RWPE2 (cell line): ENCODE results near the gene KRT78.

Source experiments
- ATAC-seq: fragments of 200-7000 bp; cut with Tn5 transposase; 3 replicates; pipeline ENCODE4 v1.9.1; 2021; ENCODE audit warnings: low read depth
- DNase-seq: peaks from one replicate; pipeline ENCODE4 v3.0.0-alpha.2; 2020; ENCODE audit warnings: low spot score
- H3K27ac ChIP-seq: fragments of 450-650 bp; 2 replicates; pipeline ENCODE4 v1.5.1; 2017; ENCODE audit warnings: mild to moderate bottlenecking; ENCODE audit not compliant: poor library complexity, severe bottlenecking
- H3K27me3 ChIP-seq: fragments of 250-450 bp; sonication (Bioruptor Pico); 2 replicates; pipeline ENCODE4 v1.5.1; 2021; ENCODE audit warnings: mild to moderate bottlenecking, moderate library complexity; ENCODE audit not compliant: insufficient read depth, poor library complexity, severe bottlenecking
- H3K36me3 ChIP-seq: fragments of 250-450 bp; sonication (Bioruptor Pico); 2 replicates; pipeline ENCODE4 v1.5.1; 2020; ENCODE audit warnings: low read depth, mild to moderate bottlenecking, moderate library complexity
- H3K4me1 ChIP-seq: fragments of 250-450 bp; sonication (Bioruptor Pico); 2 replicates; pipeline ENCODE4 v1.5.1; 2021; ENCODE audit warnings: mild to moderate bottlenecking, moderate library complexity; ENCODE audit not compliant: insufficient read depth, poor library complexity, severe bottlenecking
- H3K4me3 ChIP-seq: fragments of 250-450 bp; sonication (Bioruptor Pico); 2 replicates; pipeline ENCODE4 v1.5.1; 2021; ENCODE audit warnings: mild to moderate bottlenecking, moderate library complexity; ENCODE audit not compliant: severe bottlenecking
- H3K9me3 ChIP-seq: fragments of 250-450 bp; sonication (Bioruptor Pico); 2 replicates; pipeline ENCODE4 v1.5.1; 2021; ENCODE audit warnings: mild to moderate bottlenecking, moderate library complexity; ENCODE audit not compliant: severe bottlenecking
- TF ChIP-seq, protein P1 (sequence below): fragments of 450-650 bp; IDR thresholded peaks from one replicate; pipeline ENCODE4 v1.5.1; 2017; ENCODE audit warnings: mild to moderate bottlenecking, moderate library complexity; ENCODE audit not compliant: poor library complexity, severe bottlenecking

The KRT78 gene

GRCh38 chr12:52788192-52788875 lies 60.5 kb downstream of the KRT78 start:
- no peak for ATAC-seq
- Histone ChIP-seq H3K36me3 (no peaks in the 10 kb centered on the region), H3K9me3 (no peaks in the 10 kb centered on the region), H3K4me1 (no peaks in the 10 kb centered on the region), H3K27ac (no peak overlapping the region), H3K4me3 (no peak overlapping the region), H3K27me3 (no peaks in the 10 kb centered on the region)
- TF ChIP-seq, protein P1, sequence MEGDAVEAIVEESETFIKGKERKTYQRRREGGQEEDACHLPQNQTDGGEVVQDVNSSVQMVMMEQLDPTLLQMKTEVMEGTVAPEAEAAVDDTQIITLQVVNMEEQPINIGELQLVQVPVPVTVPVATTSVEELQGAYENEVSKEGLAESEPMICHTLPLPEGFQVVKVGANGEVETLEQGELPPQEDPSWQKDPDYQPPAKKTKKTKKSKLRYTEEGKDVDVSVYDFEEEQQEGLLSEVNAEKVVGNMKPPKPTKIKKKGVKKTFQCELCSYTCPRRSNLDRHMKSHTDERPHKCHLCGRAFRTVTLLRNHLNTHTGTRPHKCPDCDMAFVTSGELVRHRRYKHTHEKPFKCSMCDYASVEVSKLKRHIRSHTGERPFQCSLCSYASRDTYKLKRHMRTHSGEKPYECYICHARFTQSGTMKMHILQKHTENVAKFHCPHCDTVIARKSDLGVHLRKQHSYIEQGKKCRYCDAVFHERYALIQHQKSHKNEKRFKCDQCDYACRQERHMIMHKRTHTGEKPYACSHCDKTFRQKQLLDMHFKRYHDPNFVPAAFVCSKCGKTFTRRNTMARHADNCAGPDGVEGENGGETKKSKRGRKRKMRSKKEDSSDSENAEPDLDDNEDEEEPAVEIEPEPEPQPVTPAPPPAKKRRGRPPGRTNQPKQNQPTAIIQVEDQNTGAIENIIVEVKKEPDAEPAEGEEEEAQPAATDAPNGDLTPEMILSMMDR = no peak
- DNase-seq = no peak
